Smooth muscle cell (in vitro differentiated cells): Measurements from ENCODE around the gene TMEM150C. TPM values are rescaled to one million over a fixed set of nuclear protein-coding genes. Genes with fewer than 3 reads are reported as not detected.

Experiments used
- DNase-seq: peaks from one replicate; lab custom pipeline; 2025; ENCODE audit not compliant: unreplicated experiment; lab: John Stamatoyannopoulos, UW
- H2AFZ ChIP-seq: fragments of 200-600 bp; sonication (generic); 2 replicates; pipeline ENCODE4 v1.6.0; 2016; ENCODE audit warnings: antibody characterized with exemption, low read depth, mild to moderate bottlenecking
- H3F3A ChIP-seq: fragments of 200-600 bp; sonication (generic); 2 replicates; pipeline ENCODE4 v1.6.0; 2017; ENCODE audit warnings: antibody characterized with exemption, low read depth
- H3K27ac ChIP-seq: fragments of 200-600 bp; sonication (generic); 2 replicates; pipeline ENCODE4 v1.5.1; 2016; ENCODE audit warnings: low read depth, mild to moderate bottlenecking
- H3K27me3 ChIP-seq: fragments of 200-600 bp; sonication (generic); 2 replicates; pipeline ENCODE4 v1.6.1; 2016; ENCODE audit warnings: low read depth, mild to moderate bottlenecking
- H3K36me3 ChIP-seq: fragments of 200-600 bp; sonication (generic); 2 replicates; pipeline ENCODE4 v1.5.1; 2016; ENCODE audit warnings: low read depth
- H3K4me1 ChIP-seq: fragments of 200-600 bp; sonication (generic); 2 replicates; pipeline ENCODE4 v1.5.1; 2016; ENCODE audit warnings: low read depth
- H3K4me2 ChIP-seq: fragments of 200-600 bp; sonication (generic); 2 replicates; pipeline ENCODE4 v1.6.0; 2016; ENCODE audit warnings: mild to moderate bottlenecking
- H3K4me3 ChIP-seq: fragments of 200-600 bp; sonication (generic); 2 replicates; pipeline ENCODE4 v1.5.1; 2016; ENCODE audit warnings: mild to moderate bottlenecking
- H3K79me2 ChIP-seq: fragments of 200-600 bp; sonication (generic); 2 replicates; pipeline ENCODE4 v1.6.0; 2016; ENCODE audit warnings: low read depth, mild to moderate bottlenecking
- H3K9ac ChIP-seq: fragments of 200-600 bp; sonication (generic); 2 replicates; pipeline ENCODE4 v1.6.0; 2016; ENCODE audit warnings: low read depth
- H3K9me3 ChIP-seq: fragments of 200-600 bp; sonication (generic); replicated peaks from 2 replicates; pipeline ENCODE4 v1.5.1; 2016; ENCODE audit warnings: low read depth
- H4K20me1 ChIP-seq: fragments of 200-600 bp; sonication (generic); 2 replicates; pipeline ENCODE4 v1.6.0; 2016; ENCODE audit warnings: low read depth
- WGBS: methylation state at CpG from one replicate; pipeline ENCODE4 v1.1.7; 2016; ENCODE audit warnings: low lambda C conversion rate; 5-methylcytosine and 5-hydroxymethylcytosine counted together
- polyA plus RNA-seq: library from polyadenylated mRNA; unstranded; fragments of >200 nt; fragmentation: Nextera tagmentation; extraction: Ambion mirVana; gene quantifications from 2 replicates; pipeline ENCODE4 v1.2.1, GENCODE V29; 2016
- total RNA-seq: library from RNA; depleted of rRNA; stranded (reverse); fragments of >200 nt; gene quantifications from 2 replicates; pipeline ENCODE4 v1.2.3, GENCODE V29; 2014
- TF ChIP-seq, protein P1 (sequence below): fragments of 200-600 bp; sonication (generic); IDR thresholded peaks from 2 replicates; pipeline ENCODE4 v1.5.1; 2017; ENCODE audit warnings: borderline replicate concordance, mild to moderate bottlenecking, antibody characterized with exemption; ENCODE audit not compliant: insufficient read depth, poor library complexity, severe bottlenecking

The TMEM150C gene
- total and polyA plus RNA-seq, 2 experiments from 2014 or later = 0.55 to 8.0 TPM

- WGBS = 98% methylated on average over 1 of the region's 1 CpG
- Histone ChIP-seq H3K27ac (no peak overlapping the region), H3K4me3 (no peak overlapping the region), H3K9me3 (no peaks in the 10 kb centered on the region), H3F3A (no peaks in the 10 kb centered on the region), H3K27me3 (no peaks in the 10 kb centered on the region), H4K20me1 (no peaks in the 10 kb centered on the region), H3K9ac (no peak overlapping the region), H3K4me2 (no peak overlapping the region), H3K4me1 (no peaks in the 10 kb centered on the region), H3K36me3 (no peaks in the 10 kb centered on the region), H2AFZ (no peak overlapping the region), H3K79me2 (no peaks in the 10 kb centered on the region)
- TF ChIP-seq, protein P1, sequence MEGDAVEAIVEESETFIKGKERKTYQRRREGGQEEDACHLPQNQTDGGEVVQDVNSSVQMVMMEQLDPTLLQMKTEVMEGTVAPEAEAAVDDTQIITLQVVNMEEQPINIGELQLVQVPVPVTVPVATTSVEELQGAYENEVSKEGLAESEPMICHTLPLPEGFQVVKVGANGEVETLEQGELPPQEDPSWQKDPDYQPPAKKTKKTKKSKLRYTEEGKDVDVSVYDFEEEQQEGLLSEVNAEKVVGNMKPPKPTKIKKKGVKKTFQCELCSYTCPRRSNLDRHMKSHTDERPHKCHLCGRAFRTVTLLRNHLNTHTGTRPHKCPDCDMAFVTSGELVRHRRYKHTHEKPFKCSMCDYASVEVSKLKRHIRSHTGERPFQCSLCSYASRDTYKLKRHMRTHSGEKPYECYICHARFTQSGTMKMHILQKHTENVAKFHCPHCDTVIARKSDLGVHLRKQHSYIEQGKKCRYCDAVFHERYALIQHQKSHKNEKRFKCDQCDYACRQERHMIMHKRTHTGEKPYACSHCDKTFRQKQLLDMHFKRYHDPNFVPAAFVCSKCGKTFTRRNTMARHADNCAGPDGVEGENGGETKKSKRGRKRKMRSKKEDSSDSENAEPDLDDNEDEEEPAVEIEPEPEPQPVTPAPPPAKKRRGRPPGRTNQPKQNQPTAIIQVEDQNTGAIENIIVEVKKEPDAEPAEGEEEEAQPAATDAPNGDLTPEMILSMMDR = no peak
- DNase-seq = no peak
These were observed 18.7 kb downstream of the TMEM150C start for GRCh38 chr4:82543131-82543530.

GRCh38 chr4:82542642-82543041 is 19.1 kb downstream of the TMEM150C start:
- Histone ChIP-seq H3K4me1 (no peaks in the 10 kb centered on the region), H4K20me1 (no peaks in the 10 kb centered on the region), H3K4me2 (no peak overlapping the region), H3K9me3 (no peaks in the 10 kb centered on the region), H3F3A (no peaks in the 10 kb centered on the region), H3K36me3 (no peaks in the 10 kb centered on the region), H3K79me2 (no peaks in the 10 kb centered on the region), H3K4me3 (no peak overlapping the region), H3K9ac (no peak overlapping the region), H2AFZ (no peak overlapping the region), H3K27ac (no peak overlapping the region), H3K27me3 (no peaks in the 10 kb centered on the region)
- WGBS = 89% methylated on average over 3 of the region's 3 CpGs
- TF ChIP-seq, protein P1 = no peak
- DNase-seq = no peak

DNA sequence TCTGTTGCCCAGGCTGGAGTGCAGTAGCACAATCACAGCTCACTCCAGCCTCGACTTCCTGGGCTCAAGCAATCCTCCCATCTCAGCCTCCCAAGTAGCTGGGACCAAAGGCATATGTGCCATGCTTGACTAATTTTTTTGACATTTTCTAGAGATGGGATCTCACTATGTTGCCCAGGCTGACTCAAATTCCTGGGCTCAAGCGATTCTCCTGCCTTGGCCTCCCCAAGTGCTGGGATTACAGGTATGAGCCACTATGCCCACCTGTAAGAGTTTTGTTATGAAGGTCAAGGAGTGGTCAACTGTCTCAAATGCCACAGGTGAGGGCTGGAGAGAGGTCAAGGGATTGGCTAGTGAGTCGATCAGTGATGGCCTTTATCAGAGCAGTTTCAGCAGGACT is 32.5 kb downstream of the TMEM150C start:
- Histone ChIP-seq H3K4me2 (no peak overlapping the region), H3K27ac (no peak overlapping the region), H3K4me3 (no peak overlapping the region), H3K9ac (no peak overlapping the region), H3K4me1 (peaks cover 6% of the 10 kb centered on the region), H3K36me3 (no peaks in the 10 kb centered on the region), H4K20me1 (no peaks in the 10 kb centered on the region), H3K9me3 (no peaks in the 10 kb centered on the region), H3K27me3 (no peaks in the 10 kb centered on the region), H3K79me2 (no peaks in the 10 kb centered on the region), H3F3A (no peaks in the 10 kb centered on the region), H2AFZ (no peak overlapping the region)
- TF ChIP-seq, protein P1 = no peak
- WGBS = 90% methylated on average over 3 of the region's 3 CpGs
- DNase-seq = no peak

DNA sequence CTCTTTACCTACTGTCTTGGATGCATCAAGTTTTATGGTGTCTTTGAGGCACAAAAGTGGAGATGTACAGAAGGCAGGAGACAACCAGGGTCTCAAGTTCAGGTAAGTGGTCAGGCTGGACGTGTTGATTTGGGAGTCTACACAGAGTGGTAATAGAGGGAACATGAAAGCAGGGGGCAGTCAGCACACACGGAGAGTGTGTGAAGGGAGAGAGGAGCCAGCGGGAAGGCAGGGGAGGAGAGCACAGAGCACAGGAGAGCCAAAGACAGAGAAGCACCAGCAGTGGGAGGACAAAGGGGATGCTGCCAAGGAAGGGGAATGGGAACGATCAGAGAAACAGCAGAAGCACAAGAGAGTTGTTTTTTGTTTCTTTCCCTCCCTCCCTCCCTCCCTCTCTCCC is 32.9 kb downstream of the TMEM150C start:
- Histone ChIP-seq H3K79me2 (no peaks in the 10 kb centered on the region), H3K36me3 (no peaks in the 10 kb centered on the region), H3K27me3 (no peaks in the 10 kb centered on the region), H2AFZ (no peak overlapping the region), H3F3A (no peaks in the 10 kb centered on the region), H3K9ac (no peak overlapping the region), H3K4me1 (peaks cover 6% of the 10 kb centered on the region), H3K9me3 (no peaks in the 10 kb centered on the region), H3K4me3 (no peak overlapping the region), H3K27ac (no peak overlapping the region), H3K4me2 (no peak overlapping the region), H4K20me1 (no peaks in the 10 kb centered on the region)
- DNase-seq = no peak
- TF ChIP-seq, protein P1 = no peak
- WGBS = 66% methylated on average over 3 of the region's 4 CpGs
